ENCODE measurements around the gene IL31RA.
"Not testable (repeated sequence)": the region's sequence is repeated elsewhere in the genome, so short reads cannot be mapped to it uniquely, and the experiment has no call there.

IL31RA gene

DNA sequence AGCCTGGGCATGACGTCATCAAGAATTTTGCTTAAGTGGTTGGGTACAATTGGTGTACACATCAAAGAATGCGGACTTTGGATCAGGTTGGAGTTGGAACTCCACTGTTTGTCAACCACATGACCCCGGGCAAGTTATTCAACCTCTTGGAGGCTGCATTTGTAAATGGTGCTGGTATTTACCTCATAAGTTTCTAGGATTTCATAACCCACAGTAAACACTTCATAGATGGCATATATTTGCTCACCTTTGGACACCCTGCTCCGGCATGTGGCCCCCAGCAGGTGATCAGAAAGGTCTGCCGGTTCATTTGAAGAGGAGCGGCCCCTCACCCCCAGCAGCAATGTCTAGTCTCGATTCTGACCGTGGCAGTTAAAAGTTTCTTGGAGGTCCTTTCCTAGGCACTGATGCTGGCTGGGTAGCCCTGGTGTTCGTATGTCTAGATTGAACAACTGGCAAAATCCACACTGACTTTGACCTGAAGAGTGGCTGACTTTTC is 83.0 kb downstream of the IL31RA start:
- TF ChIP-seq MYC (IDR thresholded peaks at IDR 0.05; ENCODE audit: low read depth, low read length): no peak
- no peak for DNase-seq (ENCODE audit: low read depth)

DNA sequence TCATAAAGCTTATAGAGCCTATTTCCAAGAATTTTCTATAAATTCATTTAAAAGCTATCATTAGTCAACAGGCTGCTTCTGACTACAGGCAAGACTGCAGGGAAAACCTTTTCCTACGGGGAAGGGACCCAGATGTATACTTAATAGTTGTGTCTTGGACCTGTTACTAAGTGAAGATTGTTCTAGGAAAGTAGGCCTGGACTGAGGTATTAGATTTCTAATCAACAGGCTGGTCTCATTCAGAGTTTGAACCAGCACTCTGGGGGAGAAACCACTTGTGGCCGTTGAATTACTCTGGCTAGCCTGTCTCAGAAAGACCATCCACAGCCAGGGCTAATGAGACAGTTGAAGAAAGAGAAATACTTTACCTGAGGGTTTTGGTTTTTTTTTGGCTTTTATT is 83.6 kb downstream of the IL31RA start:
- H3K4me3 ChIP-seq (ENCODE audit: low read depth, low read length): no peak overlapping the region
- TF ChIP-seq, protein P1, sequence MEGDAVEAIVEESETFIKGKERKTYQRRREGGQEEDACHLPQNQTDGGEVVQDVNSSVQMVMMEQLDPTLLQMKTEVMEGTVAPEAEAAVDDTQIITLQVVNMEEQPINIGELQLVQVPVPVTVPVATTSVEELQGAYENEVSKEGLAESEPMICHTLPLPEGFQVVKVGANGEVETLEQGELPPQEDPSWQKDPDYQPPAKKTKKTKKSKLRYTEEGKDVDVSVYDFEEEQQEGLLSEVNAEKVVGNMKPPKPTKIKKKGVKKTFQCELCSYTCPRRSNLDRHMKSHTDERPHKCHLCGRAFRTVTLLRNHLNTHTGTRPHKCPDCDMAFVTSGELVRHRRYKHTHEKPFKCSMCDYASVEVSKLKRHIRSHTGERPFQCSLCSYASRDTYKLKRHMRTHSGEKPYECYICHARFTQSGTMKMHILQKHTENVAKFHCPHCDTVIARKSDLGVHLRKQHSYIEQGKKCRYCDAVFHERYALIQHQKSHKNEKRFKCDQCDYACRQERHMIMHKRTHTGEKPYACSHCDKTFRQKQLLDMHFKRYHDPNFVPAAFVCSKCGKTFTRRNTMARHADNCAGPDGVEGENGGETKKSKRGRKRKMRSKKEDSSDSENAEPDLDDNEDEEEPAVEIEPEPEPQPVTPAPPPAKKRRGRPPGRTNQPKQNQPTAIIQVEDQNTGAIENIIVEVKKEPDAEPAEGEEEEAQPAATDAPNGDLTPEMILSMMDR (IDR thresholded peaks at IDR 0.05; ENCODE audit: low read depth, low read length): no peak
- DNase-seq (ENCODE audit: low read depth): no peak

More for the DNA sequence above, 83.0 kb downstream of the IL31RA start:
- H3K4me3 ChIP-seq (ENCODE audit: low read depth, low read length): no peak overlapping the region

DNA sequence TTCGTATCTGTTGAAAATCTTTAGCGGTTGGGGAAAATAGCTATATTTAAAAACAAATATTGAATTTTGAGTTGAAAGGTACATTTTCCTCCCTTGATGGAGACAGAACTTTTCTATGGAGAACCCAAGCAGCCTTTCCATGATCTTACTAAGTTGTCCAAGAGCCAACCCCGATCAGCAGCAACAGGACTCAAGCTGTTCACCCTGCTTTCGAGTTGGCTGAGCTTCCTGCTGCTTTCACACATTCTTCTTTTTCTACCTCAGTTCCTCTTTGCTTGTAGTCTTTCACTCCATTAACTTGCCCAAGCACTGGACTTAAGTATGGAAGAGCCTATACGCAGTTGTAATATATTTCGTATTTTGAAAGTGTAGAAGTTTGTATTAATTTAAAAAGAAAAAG is 84.2 kb downstream of the IL31RA start:
- DNase-seq (ENCODE audit: low read depth): no peak
- no peak overlapping the region for H3K4me3 ChIP-seq (ENCODE audit: low read depth, low read length)
- TF ChIP-seq, protein P2, sequence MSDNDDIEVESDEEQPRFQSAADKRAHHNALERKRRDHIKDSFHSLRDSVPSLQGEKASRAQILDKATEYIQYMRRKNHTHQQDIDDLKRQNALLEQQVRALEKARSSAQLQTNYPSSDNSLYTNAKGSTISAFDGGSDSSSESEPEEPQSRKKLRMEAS (IDR thresholded peaks at IDR 0.05; ENCODE audit: low read depth, low read length): no peak
- TF ChIP-seq, protein P1 (IDR thresholded peaks at IDR 0.05; ENCODE audit: low read depth, low read length): no peak
- TF ChIP-seq MYC (IDR thresholded peaks at IDR 0.05; ENCODE audit: low read depth, low read length) (no peak), POLR2A (IDR thresholded peaks at IDR 0.05; ENCODE audit: extremely low read depth, insufficient read length) (no peak)

DNA sequence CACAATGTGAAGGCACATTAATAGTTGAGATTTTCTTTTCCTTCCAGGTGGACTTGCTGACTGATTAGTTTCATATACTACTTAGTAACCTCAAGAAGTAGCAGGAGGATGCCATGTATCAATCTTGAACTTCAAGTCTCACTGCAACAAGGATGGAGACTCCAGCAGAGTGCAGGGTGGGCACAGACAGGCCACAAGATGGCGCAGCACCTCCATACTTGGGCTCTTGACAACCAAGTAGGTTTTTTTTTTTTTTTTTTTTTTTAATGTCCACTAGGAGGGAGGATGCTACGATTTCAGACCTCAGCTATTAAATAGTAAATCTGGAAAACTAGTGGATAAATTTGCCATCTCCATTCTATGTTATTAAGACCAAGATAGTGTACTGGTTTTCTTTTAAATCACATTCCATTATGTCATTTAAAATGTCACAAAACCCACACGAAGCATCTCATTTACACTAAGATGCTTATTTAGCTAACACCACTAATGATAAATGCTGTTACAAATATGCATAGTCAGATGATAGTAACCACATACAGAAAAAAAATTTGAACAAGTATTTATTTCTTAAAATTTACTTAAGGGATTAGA is 85.0 kb downstream of the IL31RA start:
- peak; percentile 85 for DNase-seq (ENCODE audit: low read depth)
- TF ChIP-seq, protein P1 (IDR thresholded peaks at IDR 0.05; ENCODE audit: low read depth, low read length): peak; percentile 88
- no peak for TF ChIP-seq POLR2A (IDR thresholded peaks at IDR 0.05; ENCODE audit: extremely low read depth, insufficient read length)
- TF ChIP-seq, protein P2 (IDR thresholded peaks at IDR 0.05; ENCODE audit: low read depth, low read length): peak; percentile 28; the same call in 1 of the 2 replicates
- TF ChIP-seq MYC (IDR thresholded peaks at IDR 0.05; ENCODE audit: low read depth, low read length): no peak

DNA sequence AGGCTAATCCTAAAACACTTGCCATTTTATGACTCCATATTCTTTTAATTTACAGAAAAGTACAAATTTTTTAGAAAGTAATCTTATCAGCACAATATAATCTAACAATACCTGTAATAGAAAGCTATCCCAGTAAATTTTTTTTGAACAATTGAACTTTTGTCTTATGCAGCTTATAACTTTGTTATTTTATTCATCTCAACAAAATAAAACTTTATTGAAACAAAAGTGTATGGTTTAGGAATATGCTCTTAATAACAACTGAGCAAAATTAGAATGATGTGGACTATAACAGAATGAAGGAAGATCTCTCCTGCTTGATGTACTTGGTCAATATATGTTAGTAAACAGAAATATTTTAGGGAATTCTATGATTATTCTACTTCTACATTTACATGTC is 86.4 kb downstream of the IL31RA start:
- not testable (repeated sequence) for H3K4me3 ChIP-seq (ENCODE audit: low read depth, low read length); DNase-seq (ENCODE audit: low read depth)

More for the DNA sequence above, 85.0 kb downstream of the IL31RA start:
- H3K4me3 ChIP-seq (ENCODE audit: low read depth, low read length): no peak overlapping the region

DNA sequence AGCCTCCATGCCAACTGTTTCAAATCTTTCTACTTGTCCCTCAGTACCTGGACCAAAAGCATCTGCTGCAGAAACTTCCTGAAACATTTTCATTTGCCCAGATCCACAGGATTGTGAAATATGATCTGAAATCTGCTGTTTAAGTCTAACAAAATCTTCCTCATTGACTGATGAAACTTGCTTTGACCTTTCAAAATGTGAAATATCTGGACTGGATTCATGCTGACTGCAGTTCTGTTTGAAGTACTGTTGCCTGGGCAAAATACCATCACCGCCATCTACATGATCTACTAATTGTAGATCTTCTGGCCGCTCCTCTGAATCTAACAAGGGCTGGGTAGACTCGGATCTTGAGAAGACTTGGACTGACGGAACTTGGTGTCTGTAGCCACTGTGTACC is 90.0 kb downstream of the IL31RA start:
- DNase-seq (ENCODE audit: low read depth); H3K4me3 ChIP-seq (ENCODE audit: low read depth, low read length): not testable (repeated sequence)

DNA sequence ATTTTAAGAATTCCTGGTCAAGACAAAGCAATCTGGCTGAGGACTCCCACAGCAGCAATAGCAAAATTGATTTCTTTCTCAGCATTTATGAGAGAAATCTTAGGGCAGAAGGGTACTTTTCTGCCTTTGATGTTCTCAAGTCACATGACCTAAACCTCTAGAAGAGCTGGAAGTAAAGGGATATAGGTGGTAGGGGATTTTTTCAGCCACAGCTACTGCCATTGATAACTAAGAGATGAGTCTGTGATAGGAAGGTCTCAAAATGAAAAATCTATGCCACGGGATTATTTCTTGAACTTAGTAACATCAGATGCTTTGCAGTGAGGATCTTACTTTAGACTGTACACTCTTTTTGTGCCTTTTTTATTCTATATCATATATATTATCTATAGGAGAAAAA is 108.1 kb downstream of the IL31RA start:
- TF ChIP-seq, protein P2 (IDR thresholded peaks at IDR 0.05; ENCODE audit: low read depth, low read length): no peak
- TF ChIP-seq MYC (IDR thresholded peaks at IDR 0.05; ENCODE audit: low read depth, low read length): no peak
- TF ChIP-seq, protein P1 (IDR thresholded peaks at IDR 0.05; ENCODE audit: low read depth, low read length): no peak
- no peak for TF ChIP-seq POLR2A (IDR thresholded peaks at IDR 0.05; ENCODE audit: extremely low read depth, insufficient read length)
- DNase-seq (ENCODE audit: low read depth): no peak
- H3K4me3 ChIP-seq (ENCODE audit: low read depth, low read length): no peak overlapping the region

DNA sequence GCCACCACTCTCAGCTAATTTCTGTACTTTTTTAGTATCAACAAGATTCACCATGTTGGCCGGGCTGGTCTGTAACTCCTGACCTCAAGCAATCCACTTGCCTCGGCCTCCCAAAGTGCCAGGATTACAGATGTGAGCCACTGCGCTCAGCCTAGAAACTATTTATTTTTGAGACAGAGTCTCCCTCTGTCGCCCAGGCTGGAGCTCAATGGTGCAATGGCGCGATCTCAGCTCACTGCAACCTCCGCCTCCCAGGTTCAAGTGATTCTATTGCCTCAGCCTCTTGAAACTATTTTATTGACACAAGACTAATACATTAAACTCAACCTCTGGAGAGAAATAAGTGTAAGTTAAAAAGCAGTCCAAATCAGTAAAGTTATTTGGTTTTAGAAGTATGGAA is 109.6 kb downstream of the IL31RA start:
- no peak for DNase-seq (ENCODE audit: low read depth)
- TF ChIP-seq POLR2A (IDR thresholded peaks at IDR 0.05; ENCODE audit: extremely low read depth, insufficient read length) (no peak), MYC (IDR thresholded peaks at IDR 0.05; ENCODE audit: low read depth, low read length) (no peak)
- TF ChIP-seq, protein P1 (IDR thresholded peaks at IDR 0.05; ENCODE audit: low read depth, low read length): no peak
- TF ChIP-seq, protein P2 (IDR thresholded peaks at IDR 0.05; ENCODE audit: low read depth, low read length): no peak
- H3K4me3 ChIP-seq (ENCODE audit: low read depth, low read length): no peak overlapping the region
